H9 (cell line): ENCODE data around the gene METRN. TPM values are rescaled to one million over a fixed set of nuclear protein-coding genes. Genes with fewer than 3 reads are reported as not detected.

ENCODE experiments used
- DNase-seq: peaks from one replicate; pipeline ENCODE4 v3.0.0-alpha.2; 2017
- H2AFZ ChIP-seq: one replicate; pipeline ENCODE4 v1.6.1; 2013; ENCODE audit warnings: mild to moderate bottlenecking, low read length, control low read depth, moderate library complexity
- H2AK5ac ChIP-seq: 2 replicates; pipeline ENCODE4 v1.6.1; 2013; ENCODE audit warnings: low read length, control low read depth, mixed read lengths; ENCODE audit not compliant: insufficient read length
- H2BK120ac ChIP-seq: one replicate; pipeline ENCODE4 v1.6.1; 2013; ENCODE audit warnings: low read depth, mild to moderate bottlenecking, low read length, control low read depth, inconsistent platforms; ENCODE audit not compliant: poor library complexity, severe bottlenecking
- H2BK12ac ChIP-seq: 2 replicates; pipeline ENCODE4 v1.6.1; 2013; ENCODE audit warnings: low read length, control low read depth, mixed read lengths, low read depth; ENCODE audit not compliant: insufficient read length
- H2BK15ac ChIP-seq: 2 replicates; pipeline ENCODE4 v1.6.1; 2013; ENCODE audit warnings: low read depth, low read length, control low read depth
- H2BK20ac ChIP-seq: one replicate; pipeline ENCODE4 v1.6.1; 2013; ENCODE audit warnings: low read depth, mild to moderate bottlenecking, low read length, control low read depth, inconsistent platforms; ENCODE audit not compliant: poor library complexity, severe bottlenecking
- H2BK5ac ChIP-seq: 2 replicates; pipeline ENCODE4 v1.6.1; 2013; ENCODE audit warnings: low read length, control low read depth, mixed read lengths; ENCODE audit not compliant: insufficient read length
- H3K14ac ChIP-seq: 2 replicates; pipeline ENCODE4 v1.6.1; 2013; ENCODE audit warnings: low read length, control low read depth; ENCODE audit not compliant: insufficient read depth
- H3K18ac ChIP-seq: 2 replicates; pipeline ENCODE4 v1.6.1; 2013; ENCODE audit warnings: low read depth, mild to moderate bottlenecking, mixed read lengths, low read length, control low read depth; ENCODE audit not compliant: insufficient read length
- H3K23ac ChIP-seq: 2 replicates; pipeline ENCODE4 v1.6.1; 2013; ENCODE audit warnings: low read length, control low read depth, mixed read lengths, low read depth; ENCODE audit not compliant: insufficient read length
- H3K23me2 ChIP-seq: 2 replicates; pipeline ENCODE4 v1.6.1; 2013; ENCODE audit warnings: low read depth, mild to moderate bottlenecking, mixed read lengths, low read length, control low read depth; ENCODE audit not compliant: insufficient read length, poor library complexity, severe bottlenecking
- H3K27ac ChIP-seq: 2 replicates; pipeline ENCODE4 v1.5.1; 2013; ENCODE audit warnings: low read length, control low read depth, mixed read lengths, low read depth; ENCODE audit not compliant: insufficient read length
- H3K27me3 ChIP-seq: 2 replicates; pipeline ENCODE4 v1.6.1; 2013; ENCODE audit warnings: low read length, control low read depth, inconsistent platforms; ENCODE audit not compliant: insufficient read depth
- H3K4ac ChIP-seq: 2 replicates; pipeline ENCODE4 v1.6.1; 2013; ENCODE audit warnings: low read depth, mild to moderate bottlenecking, control low read depth, inconsistent platforms, low read length, moderate library complexity
- H3K4me1 ChIP-seq: 2 replicates; pipeline ENCODE4 v1.6.1; 2013; ENCODE audit warnings: low read length, control low read depth, inconsistent platforms; ENCODE audit not compliant: insufficient read depth
- H3K4me2 ChIP-seq: 2 replicates; pipeline ENCODE4 v1.6.1; 2013; ENCODE audit warnings: low read length, control low read depth, mixed read lengths; ENCODE audit not compliant: insufficient read length, insufficient read depth
- H3K56ac ChIP-seq: 2 replicates; pipeline ENCODE4 v1.6.1; 2013; ENCODE audit warnings: low read depth, mild to moderate bottlenecking, mixed read lengths, low read length, control low read depth; ENCODE audit not compliant: insufficient read length
- H3K79me1 ChIP-seq: 2 replicates; pipeline ENCODE4 v1.6.1; 2013; ENCODE audit warnings: low read depth, mild to moderate bottlenecking, moderate library complexity, low read length, control low read depth, inconsistent platforms; ENCODE audit not compliant: insufficient read depth, poor library complexity, severe bottlenecking
- H3K79me2 ChIP-seq: 2 replicates; pipeline ENCODE4 v1.6.1; 2013; ENCODE audit warnings: low read length, control low read depth, inconsistent platforms; ENCODE audit not compliant: insufficient read depth
- H3K9ac ChIP-seq: 2 replicates; pipeline ENCODE4 v1.6.1; 2013; ENCODE audit warnings: low read length, control low read depth, mixed read lengths; ENCODE audit not compliant: insufficient read length; ENCODE audit errors: extremely low read depth
- H3K9me3 ChIP-seq: one replicate; pipeline ENCODE4 v1.6.1; 2013; ENCODE audit warnings: low read depth, low read length, inconsistent platforms; ENCODE audit not compliant: control insufficient read depth
- H3T11ph ChIP-seq: one replicate; pipeline ENCODE4 v1.6.1; 2013; ENCODE audit warnings: mild to moderate bottlenecking, low read length, control low read depth, inconsistent platforms
- H4K20me1 ChIP-seq: one replicate; pipeline ENCODE4 v1.6.1; 2013; ENCODE audit not compliant: control insufficient read depth, insufficient read length, insufficient read depth
- H4K5ac ChIP-seq: 2 replicates; pipeline ENCODE4 v1.6.1; 2013; ENCODE audit warnings: low read depth, mild to moderate bottlenecking, mixed read lengths, low read length, control low read depth; ENCODE audit not compliant: insufficient read length
- H4K8ac ChIP-seq: replicated peaks from 2 replicates; pipeline ENCODE4 v1.6.1; 2013; ENCODE audit warnings: low read length, control low read depth, mixed read lengths, low read depth; ENCODE audit not compliant: insufficient read length
- H4K91ac ChIP-seq: 2 replicates; pipeline ENCODE4 v1.6.1; 2013; ENCODE audit warnings: low read depth, mild to moderate bottlenecking, moderate library complexity, mixed read lengths, low read length, control low read depth; ENCODE audit not compliant: insufficient read length
- H3K27ac Mint-ChIP-seq, 3 experiments: 2 replicates in 2 of 3; 3 replicates in 1 of 3; pipeline ENCODE4 v1.8.0; 2020 to 2021; ENCODE audit warnings: mixed read lengths in 3 of 3, mild to moderate bottlenecking in 1 of 3, moderate library complexity in 1 of 3
- H3K27me3 Mint-ChIP-seq: 2 replicates; pipeline ENCODE4 v1.8.0; 2021; ENCODE audit warnings: low read depth, mild to moderate bottlenecking, moderate library complexity, mixed read lengths
- H3K36me3 Mint-ChIP-seq, 3 experiments: 2 replicates in 2 of 3; 3 replicates in 1 of 3; pipeline ENCODE4 v1.8.0; 2020 to 2021; ENCODE audit warnings: low read depth in 3 of 3, mixed read lengths in 3 of 3; ENCODE audit not compliant: insufficient read depth in 1 of 3
- H3K4me1 Mint-ChIP-seq, 2 experiments: 2 replicates each; pipeline ENCODE4 v1.8.0; 2020; ENCODE audit warnings: mixed read lengths in 2 of 2
- H3K4me3 Mint-ChIP-seq, 2 experiments: 2 replicates in 1 of 2; 3 replicates in 1 of 2; pipeline ENCODE4 v1.8.0; 2020 to 2021; ENCODE audit warnings: mild to moderate bottlenecking in 2 of 2, mixed read lengths in 2 of 2, moderate library complexity in 1 of 2
- H3K9me3 Mint-ChIP-seq, 2 experiments: 2 replicates in 1 of 2; 3 replicates in 1 of 2; pipeline ENCODE4 v1.8.0; 2020; ENCODE audit warnings: mild to moderate bottlenecking in 2 of 2, mixed read lengths in 2 of 2, moderate library complexity in 1 of 2
- WGBS: extraction: QIAGEN DNeasy Blood & Tissue Kit; methylation state at CpG from one replicate; pipeline ENCODE4 v1.1.7; 2013; ENCODE audit warnings: missing lambda C conversion rate, low lambda C conversion rate, mixed read lengths; ENCODE audit not compliant: insufficient read length; ENCODE audit errors: extremely low coverage; 5-methylcytosine and 5-hydroxymethylcytosine counted together
- total RNA-seq: library from RNA; stranded (reverse); gene quantifications from 2 replicates; pipeline ENCODE4 v1.2.1, GENCODE V29; 2021
- TF ChIP-seq, protein P1 (sequence below): fragments of 200-600 bp; sonication (generic); conservative IDR thresholded peaks from 3 replicates; pipeline ENCODE4 v1.8.0; 2021; ENCODE audit warnings: antibody characterized with exemption, mild to moderate bottlenecking

Gene METRN
- total RNA-seq, 1 experiment from 2014 or later: 26.2 TPM

DNA sequence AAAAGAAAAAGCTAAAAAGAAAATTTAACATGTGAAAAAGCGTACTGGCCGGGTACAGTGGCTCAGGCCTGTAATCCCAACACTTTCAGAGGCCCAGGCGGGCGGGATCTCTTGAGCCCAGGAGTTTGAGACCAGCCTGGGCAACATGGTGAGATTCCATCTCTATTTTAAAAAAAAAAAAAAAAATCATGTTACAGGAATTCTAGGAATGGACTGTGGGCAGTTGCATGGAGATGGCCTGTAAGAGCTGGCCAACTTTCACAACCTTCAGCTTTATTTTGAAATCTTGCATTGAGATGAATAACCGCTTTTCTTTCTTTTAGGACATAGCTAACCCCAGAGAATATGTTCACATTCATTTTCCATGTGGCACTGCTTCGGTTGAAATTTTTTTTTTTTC, 34.1 kb downstream of the METRN start:
- H2AFZ ChIP-seq: no peak overlapping the region
- H4K8ac ChIP-seq: no peak overlapping the region
- WGBS: no CpG with 5 or more reads among the region's 6 CpGs
- no peak overlapping the region for H3K4me2 ChIP-seq
- H3K9ac ChIP-seq: no peak overlapping the region
- DNase-seq: no peak
- H3K27ac ChIP-seq: no peak overlapping the region
- Mint-ChIP-seq H3K4me3 (no peak overlapping the region), H3K4me1 (peaks cover 20 to 31% of the 10 kb centered on the region in 2 experiments), H3K27me3 (peaks cover 15% of the 10 kb centered on the region), H3K27ac (no peak overlapping the region), H3K9me3 (no peaks in the 10 kb centered on the region), H3K36me3 (no peaks in the 10 kb centered on the region)
- no peak overlapping the region for H2BK120ac ChIP-seq
- TF ChIP-seq, protein P1, sequence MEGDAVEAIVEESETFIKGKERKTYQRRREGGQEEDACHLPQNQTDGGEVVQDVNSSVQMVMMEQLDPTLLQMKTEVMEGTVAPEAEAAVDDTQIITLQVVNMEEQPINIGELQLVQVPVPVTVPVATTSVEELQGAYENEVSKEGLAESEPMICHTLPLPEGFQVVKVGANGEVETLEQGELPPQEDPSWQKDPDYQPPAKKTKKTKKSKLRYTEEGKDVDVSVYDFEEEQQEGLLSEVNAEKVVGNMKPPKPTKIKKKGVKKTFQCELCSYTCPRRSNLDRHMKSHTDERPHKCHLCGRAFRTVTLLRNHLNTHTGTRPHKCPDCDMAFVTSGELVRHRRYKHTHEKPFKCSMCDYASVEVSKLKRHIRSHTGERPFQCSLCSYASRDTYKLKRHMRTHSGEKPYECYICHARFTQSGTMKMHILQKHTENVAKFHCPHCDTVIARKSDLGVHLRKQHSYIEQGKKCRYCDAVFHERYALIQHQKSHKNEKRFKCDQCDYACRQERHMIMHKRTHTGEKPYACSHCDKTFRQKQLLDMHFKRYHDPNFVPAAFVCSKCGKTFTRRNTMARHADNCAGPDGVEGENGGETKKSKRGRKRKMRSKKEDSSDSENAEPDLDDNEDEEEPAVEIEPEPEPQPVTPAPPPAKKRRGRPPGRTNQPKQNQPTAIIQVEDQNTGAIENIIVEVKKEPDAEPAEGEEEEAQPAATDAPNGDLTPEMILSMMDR: no peak
- H3K27me3 ChIP-seq: no peaks in the 10 kb centered on the region
- H3K23ac ChIP-seq: no peak overlapping the region
- H3K9me3 ChIP-seq: no peaks in the 10 kb centered on the region
- H3K79me1 ChIP-seq: no peaks in the 10 kb centered on the region
- H3K56ac ChIP-seq: no peak overlapping the region
- H3K4ac ChIP-seq: no peak overlapping the region
- no peak overlapping the region for H2BK15ac ChIP-seq
- H2BK5ac ChIP-seq: no peak overlapping the region
- H4K5ac ChIP-seq: no peak overlapping the region
- H4K91ac ChIP-seq: no peak overlapping the region
- no peak overlapping the region for H2BK12ac ChIP-seq
- no peak overlapping the region for H3T11ph ChIP-seq
- no peaks in the 10 kb centered on the region for H3K79me2 ChIP-seq
- H3K23me2 ChIP-seq: no peaks in the 10 kb centered on the region
- H4K20me1 ChIP-seq: no peaks in the 10 kb centered on the region
- no peak overlapping the region for H2AK5ac ChIP-seq
- H3K18ac ChIP-seq: no peak overlapping the region
- no peaks in the 10 kb centered on the region for H3K4me1 ChIP-seq
- no peak overlapping the region for H3K14ac ChIP-seq
- no peak overlapping the region for H2BK20ac ChIP-seq
